HEK293 (cell line): Measurements from ENCODE around the gene CORO6.

Source experiments
- EGR2 ChIP-seq: fragments of 450-650 bp; formaldehyde crosslinking; IDR thresholded peaks from 2 replicates; pipeline ENCODE4 v1.5.1; 2016; ENCODE audit warnings: low read depth, missing biosample characterization, missing genetic modification characterization
- ELK4 ChIP-seq: IDR thresholded peaks from 2 replicates; pipeline ENCODE4 v1.6.1; 2011; ENCODE audit warnings: mild to moderate bottlenecking, low read depth, low read length, borderline replicate concordance
- HOXD13 ChIP-seq: sonication (generic); formaldehyde crosslinking; IDR thresholded peaks from 2 replicates; pipeline ENCODE4 v1.8.0; 2022; ENCODE audit warnings: missing genetic modification reagents, borderline replicate concordance
- KLF10 ChIP-seq: fragments of 450-650 bp; IDR thresholded peaks from 2 replicates; pipeline ENCODE4 v1.5.1; 2018; ENCODE audit warnings: missing biosample characterization, mild to moderate bottlenecking, missing genetic modification characterization
- KLF16 ChIP-seq: fragments of 450-650 bp; formaldehyde crosslinking; IDR thresholded peaks from 2 replicates; pipeline ENCODE4 v1.5.1; 2017; ENCODE audit warnings: missing biosample characterization, missing genetic modification characterization
- MYNN ChIP-seq: fragments of 450-650 bp; formaldehyde crosslinking; IDR thresholded peaks from 2 replicates; pipeline ENCODE4 v1.5.1; 2016; ENCODE audit warnings: missing biosample characterization, missing genetic modification characterization, borderline replicate concordance
- OVOL3 ChIP-seq: fragments of 450-650 bp; formaldehyde crosslinking; IDR thresholded peaks from 2 replicates; pipeline ENCODE4 v1.5.1; 2016; ENCODE audit warnings: missing biosample characterization, missing genetic modification characterization
- SCRT1 ChIP-seq: fragments of 450-650 bp; formaldehyde crosslinking; IDR thresholded peaks from 2 replicates; pipeline ENCODE4 v1.5.1; 2016; ENCODE audit warnings: missing biosample characterization, missing genetic modification characterization, borderline replicate concordance
- SP2 ChIP-seq: fragments of 450-650 bp; formaldehyde crosslinking; IDR thresholded peaks from 2 replicates; pipeline ENCODE4 v1.5.1; 2016; ENCODE audit warnings: missing biosample characterization, missing genetic modification characterization
- SP7 ChIP-seq: fragments of 450-650 bp; formaldehyde crosslinking; IDR thresholded peaks from 2 replicates; pipeline ENCODE4 v1.5.1; 2016; ENCODE audit warnings: missing biosample characterization, missing genetic modification characterization
- TCF7L2 ChIP-seq: IDR thresholded peaks from 2 replicates; pipeline ENCODE4 v1.6.1; 2011; ENCODE audit warnings: low read depth, mild to moderate bottlenecking, inconsistent platforms, low read length, moderate library complexity, borderline replicate concordance
- WT1 ChIP-seq: fragments of 450-650 bp; formaldehyde crosslinking; IDR thresholded peaks from 2 replicates; pipeline ENCODE4 v1.5.1; 2016; ENCODE audit warnings: missing biosample characterization, missing genetic modification characterization
- ZNF121 ChIP-seq: fragments of 450-650 bp; formaldehyde crosslinking; IDR thresholded peaks from 2 replicates; pipeline ENCODE4 v1.5.1; 2016; ENCODE audit warnings: missing biosample characterization, missing genetic modification characterization
- ZNF146 ChIP-seq: fragments of 450-650 bp; formaldehyde crosslinking; IDR thresholded peaks from 2 replicates; pipeline ENCODE4 v1.5.1; 2016; ENCODE audit warnings: missing biosample characterization, missing genetic modification characterization
- ZNF302 ChIP-seq: fragments of 450-650 bp; formaldehyde crosslinking; IDR thresholded peaks from 2 replicates; pipeline ENCODE4 v1.5.1; 2016; ENCODE audit warnings: missing biosample characterization, missing genetic modification characterization, low read depth
- ZNF341 ChIP-seq: fragments of 450-650 bp; formaldehyde crosslinking; IDR thresholded peaks from 2 replicates; pipeline ENCODE4; 2016; ENCODE audit warnings: low read depth, missing biosample characterization, missing genetic modification characterization
- ZNF350 ChIP-seq: fragments of 450-650 bp; formaldehyde crosslinking; IDR thresholded peaks from 2 replicates; pipeline ENCODE4 v1.5.0; 2017; ENCODE audit warnings: missing biosample characterization, mild to moderate bottlenecking, missing genetic modification characterization
- ZNF423 ChIP-seq: fragments of 450-650 bp; formaldehyde crosslinking; IDR thresholded peaks from 2 replicates; pipeline ENCODE4 v1.5.1; 2016; ENCODE audit warnings: missing biosample characterization, missing genetic modification characterization
- ZNF449 ChIP-seq: fragments of 450-650 bp; formaldehyde crosslinking; IDR thresholded peaks from 2 replicates; pipeline ENCODE4 v1.5.1; 2017; ENCODE audit warnings: missing biosample characterization, mild to moderate bottlenecking, missing genetic modification characterization, moderate library complexity
- ZNF473 ChIP-seq: fragments of 450-650 bp; formaldehyde crosslinking; IDR thresholded peaks from 2 replicates; pipeline ENCODE4 v1.5.1; 2017; ENCODE audit warnings: missing biosample characterization, missing genetic modification characterization
- ZNF501 ChIP-seq: fragments of 450-650 bp; formaldehyde crosslinking; IDR thresholded peaks from 2 replicates; pipeline ENCODE4 v1.5.1; 2016; ENCODE audit warnings: missing biosample characterization, missing genetic modification characterization
- ZNF571 ChIP-seq: fragments of 450-650 bp; formaldehyde crosslinking; IDR thresholded peaks from 2 replicates; pipeline ENCODE4 v1.5.0; 2017; ENCODE audit warnings: missing biosample characterization, missing genetic modification characterization
- ZNF670 ChIP-seq: fragments of 450-650 bp; formaldehyde crosslinking; IDR thresholded peaks from 2 replicates; pipeline ENCODE4 v1.5.1; 2016; ENCODE audit warnings: missing biosample characterization, missing genetic modification characterization, low read depth
- ZNF785 ChIP-seq: fragments of 450-650 bp; formaldehyde crosslinking; IDR thresholded peaks from 2 replicates; pipeline ENCODE4 v1.5.1; 2016; ENCODE audit warnings: missing biosample characterization, missing genetic modification characterization
- ZNF792 ChIP-seq: fragments of 450-650 bp; formaldehyde crosslinking; IDR thresholded peaks from 2 replicates; pipeline ENCODE4 v1.5.1; 2016; ENCODE audit warnings: missing biosample characterization, missing genetic modification characterization
- ZNF830 ChIP-seq: fragments of 450-650 bp; IDR thresholded peaks from 2 replicates; pipeline ENCODE4 v1.5.0; 2018; ENCODE audit warnings: missing biosample characterization, missing genetic modification characterization, low read depth, mild to moderate bottlenecking, moderate library complexity
- TF ChIP-seq, protein P1 (sequence below): fragments of 450-650 bp; formaldehyde crosslinking; IDR thresholded peaks from 2 replicates; pipeline ENCODE4 v1.5.1; 2016; ENCODE audit warnings: missing biosample characterization, missing genetic modification characterization
- TF ChIP-seq, protein P2 (sequence below): fragments of 450-650 bp; formaldehyde crosslinking; IDR thresholded peaks from 2 replicates; pipeline ENCODE4 v1.5.1; 2016; ENCODE audit warnings: missing biosample characterization, missing genetic modification characterization
- TF ChIP-seq, protein P3 (sequence below): fragments of 450-650 bp; formaldehyde crosslinking; IDR thresholded peaks from 2 replicates; pipeline ENCODE4 v1.5.1; 2016; ENCODE audit warnings: missing biosample characterization, missing genetic modification characterization

Gene CORO6

GRCh38 chr17:29642171-29642611 is 19.5 kb upstream of the CORO6 start (continued):
- TF ChIP-seq ZNF449: no peak
- no peak for TF ChIP-seq OVOL3
- TF ChIP-seq HOXD13 (CRISPR knock-in tag): no peak
- no peak for TF ChIP-seq ZNF473 (tag by site-specific recombination)
- TF ChIP-seq ZNF423 (tag by site-specific recombination): 0 out of 2 replicates have a peak, but pooled peaks have one; percentile 40
- TF ChIP-seq TCF7L2: peak; percentile 85
- no peak for TF ChIP-seq ZNF350 (tag by site-specific recombination)
- TF ChIP-seq ZNF146 (tag by site-specific recombination): no peak
- TF ChIP-seq, protein P1, sequence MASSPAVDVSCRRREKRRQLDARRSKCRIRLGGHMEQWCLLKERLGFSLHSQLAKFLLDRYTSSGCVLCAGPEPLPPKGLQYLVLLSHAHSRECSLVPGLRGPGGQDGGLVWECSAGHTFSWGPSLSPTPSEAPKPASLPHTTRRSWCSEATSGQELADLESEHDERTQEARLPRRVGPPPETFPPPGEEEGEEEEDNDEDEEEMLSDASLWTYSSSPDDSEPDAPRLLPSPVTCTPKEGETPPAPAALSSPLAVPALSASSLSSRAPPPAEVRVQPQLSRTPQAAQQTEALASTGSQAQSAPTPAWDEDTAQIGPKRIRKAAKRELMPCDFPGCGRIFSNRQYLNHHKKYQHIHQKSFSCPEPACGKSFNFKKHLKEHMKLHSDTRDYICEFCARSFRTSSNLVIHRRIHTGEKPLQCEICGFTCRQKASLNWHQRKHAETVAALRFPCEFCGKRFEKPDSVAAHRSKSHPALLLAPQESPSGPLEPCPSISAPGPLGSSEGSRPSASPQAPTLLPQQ (tag by site-specific recombination): peak; percentile 47; the same call in 1 of the 2 replicates
- no peak for TF ChIP-seq ZNF785
- TF ChIP-seq ZNF121 (tag by site-specific recombination): no peak
- TF ChIP-seq ZNF571 (tag by site-specific recombination): no peak
- TF ChIP-seq ZNF670 (tag by site-specific recombination): no peak
- TF ChIP-seq WT1 (tag by site-specific recombination): peak; percentile 61; the same call in 1 of the 2 replicates
- peak; percentile 81 for TF ChIP-seq ZNF501 (tag by site-specific recombination)
- TF ChIP-seq, protein P2, sequence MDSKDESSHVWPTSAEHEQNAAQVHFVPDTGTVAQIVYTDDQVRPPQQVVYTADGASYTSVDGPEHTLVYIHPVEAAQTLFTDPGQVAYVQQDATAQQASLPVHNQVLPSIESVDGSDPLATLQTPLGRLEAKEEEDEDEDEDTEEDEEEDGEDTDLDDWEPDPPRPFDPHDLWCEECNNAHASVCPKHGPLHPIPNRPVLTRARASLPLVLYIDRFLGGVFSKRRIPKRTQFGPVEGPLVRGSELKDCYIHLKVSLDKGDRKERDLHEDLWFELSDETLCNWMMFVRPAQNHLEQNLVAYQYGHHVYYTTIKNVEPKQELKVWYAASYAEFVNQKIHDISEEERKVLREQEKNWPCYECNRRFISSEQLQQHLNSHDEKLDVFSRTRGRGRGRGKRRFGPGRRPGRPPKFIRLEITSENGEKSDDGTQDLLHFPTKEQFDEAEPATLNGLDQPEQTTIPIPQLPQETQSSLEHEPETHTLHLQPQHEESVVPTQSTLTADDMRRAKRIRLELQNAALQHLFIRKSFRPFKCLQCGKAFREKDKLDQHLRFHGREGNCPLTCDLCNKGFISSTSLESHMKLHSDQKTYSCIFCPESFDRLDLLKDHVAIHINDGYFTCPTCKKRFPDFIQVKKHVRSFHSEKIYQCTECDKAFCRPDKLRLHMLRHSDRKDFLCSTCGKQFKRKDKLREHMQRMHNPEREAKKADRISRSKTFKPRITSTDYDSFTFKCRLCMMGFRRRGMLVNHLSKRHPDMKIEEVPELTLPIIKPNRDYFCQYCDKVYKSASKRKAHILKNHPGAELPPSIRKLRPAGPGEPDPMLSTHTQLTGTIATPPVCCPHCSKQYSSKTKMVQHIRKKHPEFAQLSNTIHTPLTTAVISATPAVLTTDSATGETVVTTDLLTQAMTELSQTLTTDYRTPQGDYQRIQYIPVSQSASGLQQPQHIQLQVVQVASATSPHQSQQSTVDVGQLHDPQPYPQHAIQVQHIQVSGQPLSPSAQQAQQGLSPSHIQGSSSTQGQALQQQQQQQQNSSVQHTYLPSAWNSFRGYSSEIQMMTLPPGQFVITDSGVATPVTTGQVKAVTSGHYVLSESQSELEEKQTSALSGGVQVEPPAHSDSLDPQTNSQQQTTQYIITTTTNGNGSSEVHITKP (tag by site-specific recombination): peak; percentile 66; the same call in 1 of the 2 replicates
- TF ChIP-seq SP7 (tag by site-specific recombination): peak; percentile 92
- TF ChIP-seq ZNF792 (tag by site-specific recombination): no peak
- TF ChIP-seq ZNF341 (tag by site-specific recombination): no peak
- TF ChIP-seq ZNF830 (tag by site-specific recombination): no peak
- TF ChIP-seq MYNN: no peak
- TF ChIP-seq EGR2: no peak
- 0 out of 2 replicates have a peak, but pooled peaks have one; percentile 18 for TF ChIP-seq KLF16 (tag by site-specific recombination)
- no peak for TF ChIP-seq SP2
- 0 out of 2 replicates have a peak, but pooled peaks have one; percentile 11 for TF ChIP-seq KLF10 (tag by site-specific recombination)
- TF ChIP-seq ZNF302 (tag by site-specific recombination): no peak
- no peak for TF ChIP-seq SCRT1 (tag by site-specific recombination)
- no peak for TF ChIP-seq ELK4
- TF ChIP-seq, protein P3, sequence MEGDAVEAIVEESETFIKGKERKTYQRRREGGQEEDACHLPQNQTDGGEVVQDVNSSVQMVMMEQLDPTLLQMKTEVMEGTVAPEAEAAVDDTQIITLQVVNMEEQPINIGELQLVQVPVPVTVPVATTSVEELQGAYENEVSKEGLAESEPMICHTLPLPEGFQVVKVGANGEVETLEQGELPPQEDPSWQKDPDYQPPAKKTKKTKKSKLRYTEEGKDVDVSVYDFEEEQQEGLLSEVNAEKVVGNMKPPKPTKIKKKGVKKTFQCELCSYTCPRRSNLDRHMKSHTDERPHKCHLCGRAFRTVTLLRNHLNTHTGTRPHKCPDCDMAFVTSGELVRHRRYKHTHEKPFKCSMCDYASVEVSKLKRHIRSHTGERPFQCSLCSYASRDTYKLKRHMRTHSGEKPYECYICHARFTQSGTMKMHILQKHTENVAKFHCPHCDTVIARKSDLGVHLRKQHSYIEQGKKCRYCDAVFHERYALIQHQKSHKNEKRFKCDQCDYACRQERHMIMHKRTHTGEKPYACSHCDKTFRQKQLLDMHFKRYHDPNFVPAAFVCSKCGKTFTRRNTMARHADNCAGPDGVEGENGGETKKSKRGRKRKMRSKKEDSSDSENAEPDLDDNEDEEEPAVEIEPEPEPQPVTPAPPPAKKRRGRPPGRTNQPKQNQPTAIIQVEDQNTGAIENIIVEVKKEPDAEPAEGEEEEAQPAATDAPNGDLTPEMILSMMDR (tag by site-specific recombination): no peak
